Gastroesophageal sphincter (tissue), 4 donors: ENCODE results near the gene TMEM135. TPM values are rescaled to one million over a fixed set of nuclear protein-coding genes. Genes with fewer than 3 reads are reported as not detected.
"Not testable (repeated sequence)": the region's sequence is repeated elsewhere in the genome, so short reads cannot be mapped to it uniquely, and the experiment has no call there.

Experiments used
- ATAC-seq: fragments of 150-250 bp; one replicate; pipeline ENCODE4 v1.9.1; 2016; ENCODE audit warnings: mild to moderate bottlenecking, moderate library complexity
- H3K27ac ChIP-seq, 4 donors: fragments of 200-600 bp; sonication (generic) in 3 of 4; 1 replicate in 3 of 4; 2 replicates in 1 of 4; pipeline ENCODE4 v1.5.1; 2016 to 2019
- H3K27me3 ChIP-seq: fragments of 200-600 bp; sonication (generic); one replicate; pipeline ENCODE4 v1.5.1; 2019
- H3K36me3 ChIP-seq, 2 donors: fragments of 200-600 bp; sonication (generic); one replicate each; pipeline ENCODE4 v1.5.1; 2019; ENCODE audit warnings: control low read depth in 1 of 2
- H3K4me1 ChIP-seq, 3 donors: fragments of 200-600 bp; sonication (generic); 1 replicate in 2 of 3; 2 replicates in 1 of 3; pipeline ENCODE4 v1.5.1; 2016 to 2019; ENCODE audit warnings: control low read depth in 2 of 3
- H3K4me3 ChIP-seq, 2 donors: fragments of 200-600 bp; sonication (generic); one replicate each; pipeline ENCODE4 v1.5.1; 2019; ENCODE audit warnings: mild to moderate bottlenecking in 1 of 2, moderate library complexity in 1 of 2
- H3K9me3 ChIP-seq, 3 donors: fragments of 200-600 bp; sonication (generic); one replicate each; pipeline ENCODE4 v1.5.1; 2017 to 2019; ENCODE audit warnings: control low read depth in 2 of 3
- EP300 ChIP-seq: sonication (generic); formaldehyde crosslinking; IDR thresholded peaks from one replicate; pipeline ENCODE4 v1.6.1; 2017; ENCODE audit warnings: antibody characterized with exemption, mild to moderate bottlenecking
- POLR2A ChIP-seq, 2 donors: fragments of 450-650 bp; IDR thresholded peaks; one replicate each; pipeline ENCODE4 v1.6.1; 2017; ENCODE audit warnings: antibody characterized with exemption in 2 of 2, mild to moderate bottlenecking in 2 of 2, moderate library complexity in 1 of 2
- POLR2AphosphoS5 ChIP-seq: sonication (generic); formaldehyde crosslinking; IDR thresholded peaks from one replicate; pipeline ENCODE4 v1.6.1; 2017; ENCODE audit warnings: antibody characterized with exemption
- WGBS, 2 donors: methylation state at CpG; one replicate each; pipeline ENCODE4 v1.1.5; 2018; ENCODE audit warnings: low coverage in 1 of 2; 5-methylcytosine and 5-hydroxymethylcytosine counted together
- total RNA-seq, 4 donors: library from RNA; depleted of rRNA; stranded (reverse); fragments of >200 nt; gene quantifications; one replicate each; pipeline ENCODE4 v1.1.0, GENCODE V29; 2016
- TF ChIP-seq, protein P1 (sequence below), 4 experiments: fragments of 200-600 bp in 2 of 4; fragments of 450-650 bp in 2 of 4; sonication (generic) in 1 of 4; IDR thresholded peaks; one replicate each; pipeline ENCODE4 v1.5.1; 2017 to 2019; ENCODE audit warnings: antibody characterized with exemption in 4 of 4, mild to moderate bottlenecking in 2 of 4, moderate library complexity in 2 of 4

Gene TMEM135
- total RNA-seq, 4 donors from 2014 or later: 9.6 to 25.7 (median 17.0) TPM

DNA sequence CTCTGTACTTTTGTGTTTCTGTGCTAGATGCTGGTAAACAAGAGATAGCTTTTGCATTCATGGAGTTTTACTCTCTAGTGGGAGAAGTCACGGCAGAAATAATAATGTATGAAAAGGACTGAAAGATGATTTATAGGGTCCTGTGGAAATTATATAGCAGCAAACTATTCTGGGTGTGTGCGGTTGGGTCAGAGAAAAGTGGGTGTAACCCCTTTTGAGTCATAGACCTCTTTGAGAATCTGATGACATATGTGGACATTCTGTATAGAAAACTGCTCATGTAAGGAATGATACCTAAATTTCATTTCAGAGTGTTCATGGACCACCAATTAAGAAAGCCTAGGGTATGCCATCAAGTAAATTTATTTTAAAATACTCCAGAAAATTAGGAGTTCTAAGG, 54.4 kb downstream of the TMEM135 start:
- H3K27me3 ChIP-seq: no peaks in the 10 kb centered on the region
- H3K4me1 ChIP-seq: no peaks in the 10 kb centered on the region
- no peak overlapping the region for H3K4me3 ChIP-seq
- WGBS, 2 donors: 100% methylated on average over 1 to 2 of the region's 2 CpGs
- ATAC-seq: no peak
- no peak overlapping the region for H3K27ac ChIP-seq
- peaks cover 0 to 23% of the 10 kb centered on the region in 2 donors for H3K36me3 ChIP-seq
- peaks cover 0 to 17% (median 0%) of the 10 kb centered on the region in 3 donors for H3K9me3 ChIP-seq
- no peak for TF ChIP-seq POLR2A (IDR thresholded peaks at IDR 0.05)
- TF ChIP-seq, protein P1, sequence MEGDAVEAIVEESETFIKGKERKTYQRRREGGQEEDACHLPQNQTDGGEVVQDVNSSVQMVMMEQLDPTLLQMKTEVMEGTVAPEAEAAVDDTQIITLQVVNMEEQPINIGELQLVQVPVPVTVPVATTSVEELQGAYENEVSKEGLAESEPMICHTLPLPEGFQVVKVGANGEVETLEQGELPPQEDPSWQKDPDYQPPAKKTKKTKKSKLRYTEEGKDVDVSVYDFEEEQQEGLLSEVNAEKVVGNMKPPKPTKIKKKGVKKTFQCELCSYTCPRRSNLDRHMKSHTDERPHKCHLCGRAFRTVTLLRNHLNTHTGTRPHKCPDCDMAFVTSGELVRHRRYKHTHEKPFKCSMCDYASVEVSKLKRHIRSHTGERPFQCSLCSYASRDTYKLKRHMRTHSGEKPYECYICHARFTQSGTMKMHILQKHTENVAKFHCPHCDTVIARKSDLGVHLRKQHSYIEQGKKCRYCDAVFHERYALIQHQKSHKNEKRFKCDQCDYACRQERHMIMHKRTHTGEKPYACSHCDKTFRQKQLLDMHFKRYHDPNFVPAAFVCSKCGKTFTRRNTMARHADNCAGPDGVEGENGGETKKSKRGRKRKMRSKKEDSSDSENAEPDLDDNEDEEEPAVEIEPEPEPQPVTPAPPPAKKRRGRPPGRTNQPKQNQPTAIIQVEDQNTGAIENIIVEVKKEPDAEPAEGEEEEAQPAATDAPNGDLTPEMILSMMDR (IDR thresholded peaks at IDR 0.05): no peak
- no peak for TF ChIP-seq EP300
- no peak for TF ChIP-seq POLR2AphosphoS5

DNA sequence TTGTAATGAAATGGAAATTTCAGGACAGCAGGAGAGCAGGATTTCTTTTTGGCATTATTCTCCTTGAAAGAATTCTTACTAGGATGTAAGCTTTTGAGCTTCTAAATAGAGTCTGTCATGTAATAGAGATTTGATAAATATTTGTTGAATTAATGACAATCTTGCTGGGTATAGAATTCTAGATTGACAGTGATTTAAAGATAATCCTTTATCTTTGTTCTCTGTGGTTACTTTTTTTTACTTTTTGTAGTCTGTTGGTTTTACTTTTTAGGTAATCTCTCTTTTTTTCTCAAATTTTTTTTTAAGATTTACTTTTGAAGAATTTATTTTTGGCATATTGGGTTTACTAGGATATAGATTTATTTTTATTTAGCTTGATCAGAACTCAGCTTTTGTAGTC, 54.8 kb downstream of the TMEM135 start:
- Histone ChIP-seq H3K4me3 (no peak overlapping the region), H3K27ac (no peak overlapping the region), H3K9me3 (peaks cover 0 to 17% (median 0%) of the 10 kb centered on the region in 3 donors), H3K27me3 (no peaks in the 10 kb centered on the region), H3K36me3 (peaks cover 0 to 23% of the 10 kb centered on the region in 2 donors), H3K4me1 (no peaks in the 10 kb centered on the region)
- no peak for ATAC-seq
- TF ChIP-seq, protein P1 (IDR thresholded peaks at IDR 0.05): no peak
- TF ChIP-seq POLR2AphosphoS5: no peak
- TF ChIP-seq EP300: no peak
- no peak for TF ChIP-seq POLR2A (IDR thresholded peaks at IDR 0.05)

DNA sequence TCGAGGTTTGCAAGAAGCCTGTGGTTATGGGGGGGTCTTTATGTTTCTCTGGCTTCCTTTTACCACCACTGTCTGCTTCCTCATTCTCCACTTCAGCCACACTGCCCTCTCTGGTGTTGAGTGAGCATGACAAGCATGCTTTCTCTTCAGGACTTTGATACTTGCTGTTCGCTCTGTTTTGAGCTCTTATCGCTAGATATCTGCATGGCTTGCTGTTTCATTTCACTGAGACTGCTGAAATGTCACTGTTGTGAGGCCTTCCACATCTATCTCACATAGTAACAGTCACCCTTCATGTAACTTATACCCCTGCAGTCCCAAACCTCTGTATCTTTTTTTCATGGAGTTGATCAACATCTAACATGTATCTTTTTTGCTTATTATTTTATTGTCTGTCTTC, 59.8 kb downstream of the TMEM135 start:
- no peaks in the 10 kb centered on the region for H3K4me1 ChIP-seq
- H3K9me3 ChIP-seq: peaks cover 0 to 11% (median 0%) of the 10 kb centered on the region in 3 donors
- no peak for TF ChIP-seq POLR2A (IDR thresholded peaks at IDR 0.05)
- no peak for TF ChIP-seq POLR2AphosphoS5
- TF ChIP-seq EP300: no peak
- TF ChIP-seq, protein P1 (IDR thresholded peaks at IDR 0.05): peak; percentile 18 to 50 (median 28)
- no peak for ATAC-seq
- peaks cover 0 to 23% of the 10 kb centered on the region in 2 donors for H3K36me3 ChIP-seq
- H3K27me3 ChIP-seq: no peaks in the 10 kb centered on the region
- 38 to 59% methylated on average over 3 of the region's 3 CpGs for WGBS, 2 donors
- H3K27ac ChIP-seq: no peak overlapping the region
- no peak overlapping the region for H3K4me3 ChIP-seq

DNA sequence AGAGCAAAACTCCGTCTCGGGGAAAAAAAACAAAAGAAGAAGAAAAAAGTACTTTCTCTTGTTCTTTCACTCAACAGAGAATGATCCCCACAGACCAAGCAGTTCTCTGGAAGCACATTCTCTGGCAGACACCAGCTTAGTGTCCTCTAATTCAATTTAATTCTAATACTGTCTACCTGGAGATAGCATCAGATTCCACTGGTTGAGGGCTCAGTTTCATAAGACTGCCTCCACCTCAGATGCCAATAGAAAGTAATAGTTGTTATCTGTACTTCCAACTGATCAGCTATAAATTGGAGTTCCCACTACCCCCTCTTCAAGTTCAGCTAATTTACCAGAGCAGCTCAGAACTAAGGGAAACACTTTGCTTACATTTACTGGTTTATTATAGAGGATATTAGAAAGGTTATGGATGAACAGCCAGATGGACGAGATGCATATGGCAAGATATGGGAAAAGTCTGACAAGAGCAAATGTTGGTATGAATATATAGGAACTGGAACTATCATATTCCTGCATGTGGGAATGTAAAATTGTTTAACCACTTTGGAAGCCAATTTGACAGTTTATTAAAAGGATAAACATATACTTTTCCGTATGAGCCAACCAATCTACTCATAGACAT, 64.3 kb downstream of the TMEM135 start:
- Histone ChIP-seq H3K4me3 (no peak overlapping the region), H3K4me1 (no peaks in the 10 kb centered on the region), H3K36me3 (peaks cover 0 to under 1% of the 10 kb centered on the region in 2 donors), H3K27me3 (no peaks in the 10 kb centered on the region), H3K27ac (no peak overlapping the region), H3K9me3 (no peaks in the 10 kb centered on the region)
- no peak for TF ChIP-seq EP300
- TF ChIP-seq POLR2AphosphoS5: no peak
- TF ChIP-seq, protein P1 (IDR thresholded peaks at IDR 0.05): no peak
- TF ChIP-seq POLR2A (IDR thresholded peaks at IDR 0.05): no peak
- WGBS, 2 donors: 88 to 94% methylated on average over 4 of the region's 4 CpGs
- ATAC-seq: no peak

DNA sequence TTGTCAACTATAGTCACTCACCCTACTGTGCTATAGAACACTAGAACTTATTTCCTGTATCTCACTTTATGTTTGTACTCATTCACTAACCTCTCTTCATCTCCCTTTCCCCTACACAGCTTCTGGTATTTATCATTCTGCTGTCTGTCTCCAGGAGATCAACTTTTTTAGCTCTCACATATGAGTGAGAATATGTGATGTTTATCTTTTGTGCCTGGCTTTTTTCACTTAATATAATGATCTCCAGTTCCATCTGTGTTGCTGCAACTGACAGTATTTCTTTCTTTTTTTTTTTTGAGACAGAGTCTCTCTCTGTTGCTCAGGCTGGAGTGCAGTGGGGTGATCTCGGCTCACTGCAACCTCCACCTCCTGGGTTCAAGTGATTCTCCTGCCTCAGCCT, 68.1 kb downstream of the TMEM135 start:
- 33% methylated on average over 1 of the region's 1 CpG; no CpG with 5 or more reads in 1 of the 2 donors for WGBS, 2 donors

DNA sequence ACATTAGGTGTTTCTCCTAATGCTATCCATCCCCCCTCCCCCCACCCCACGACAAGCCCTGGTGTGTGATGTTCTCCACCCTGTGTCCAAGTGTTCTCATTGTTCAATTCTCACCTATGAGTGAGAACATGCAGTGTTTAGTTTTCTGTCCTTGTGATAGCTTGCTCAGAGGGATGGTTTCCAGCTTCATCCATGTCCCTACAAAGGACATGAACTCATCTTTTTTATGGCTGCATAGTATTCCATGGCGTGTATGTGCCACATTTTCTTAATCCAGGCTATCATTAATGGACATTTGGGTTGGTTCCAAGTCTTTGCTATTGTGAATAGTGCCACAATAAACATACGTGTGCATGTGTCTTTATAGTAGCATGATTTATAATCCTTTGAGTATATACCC, 69.6 kb downstream of the TMEM135 start:
- not testable (repeated sequence) for H3K9me3 ChIP-seq, H3K27ac ChIP-seq, H3K4me1 ChIP-seq, ATAC-seq, H3K27me3 ChIP-seq, H3K4me3 ChIP-seq, H3K36me3 ChIP-seq
- WGBS, 2 donors: 89 to 93% methylated on average over 2 of the region's 3 CpGs

More for the DNA sequence above, 68.1 kb downstream of the TMEM135 start:
- not testable (repeated sequence) for H3K27ac ChIP-seq, H3K4me3 ChIP-seq, H3K27me3 ChIP-seq, ATAC-seq, H3K4me1 ChIP-seq, H3K9me3 ChIP-seq, H3K36me3 ChIP-seq
